Measurements from ENCODE around the gene WDFY2. TPM values are rescaled to one million over a fixed set of nuclear protein-coding genes. Genes with fewer than 3 reads are reported as not detected.
A peak's percentile ranks its signal among the peaks of the same experiment; 100 is the strongest.
"Not testable (repeated sequence)": the region's sequence is repeated elsewhere in the genome, so short reads cannot be mapped to it uniquely, and the experiment has no call there.

Gene WDFY2
- total RNA-seq (3.4 TPM), polyA plus RNA-seq (7.4 TPM)
- long read RNA-seq, donor 1, full-length matches to known transcripts, result 1 of 1 reads
- long read RNA-seq, donor 1, partial matches to known transcripts, result 0 of 1 reads
- long read RNA-seq, donor 1, other reads (novel, unspliced or antisense), result 0 of 1 reads
- long read RNA-seq, donor 2, result 0 reads
- long read RNA-seq, donor 3, full-length matches to known transcripts, result 5 of 5 reads
- long read RNA-seq, donor 3, partial matches to known transcripts, result 0 of 5 reads
- long read RNA-seq, donor 3, other reads (novel, unspliced or antisense), result 0 of 5 reads
- long read RNA-seq, donor 4, result 0 reads
- long read RNA-seq, donor 5, full-length matches to known transcripts, result 8 of 13 reads
- long read RNA-seq, donor 5, partial matches to known transcripts, result 5 of 13 reads
- long read RNA-seq, donor 5, other reads (novel, unspliced or antisense), result 0 of 13 reads
- long read RNA-seq, donor 6, full-length matches to known transcripts, result 7 of 7 reads
- long read RNA-seq, donor 6, partial matches to known transcripts, result 0 of 7 reads
- long read RNA-seq, donor 6, other reads (novel, unspliced or antisense), result 0 of 7 reads
- long read RNA-seq, donor 7, full-length matches to known transcripts, result 6 of 6 reads
- long read RNA-seq, donor 7, partial matches to known transcripts, result 0 of 6 reads
- long read RNA-seq, donor 7, other reads (novel, unspliced or antisense), result 0 of 6 reads
- long read RNA-seq, donor 8, full-length matches to known transcripts, result 1 of 1 reads
- long read RNA-seq, donor 8, partial matches to known transcripts, result 0 of 1 reads
- long read RNA-seq, donor 8, other reads (novel, unspliced or antisense), result 0 of 1 reads
- long read RNA-seq, donor 9, full-length matches to known transcripts, result 2 of 2 reads
- long read RNA-seq, donor 9, partial matches to known transcripts, result 0 of 2 reads
- long read RNA-seq, donor 9, other reads (novel, unspliced or antisense), result 0 of 2 reads
- long read RNA-seq, donor 10, result 0 reads

GRCh38 chr13:51583875-51584730 lies at the start of gene WDFY2:
Gene WDFY2, plus strand, starts transcription at chr13:51584462. Its CDS starts 226 bp downstream, at chr13:51584688.
- under 1% methylated on average over 81 of the region's 81 CpGs for WGBS
- Histone ChIP-seq H3K27me3 (ENCODE audit: control insufficient read depth in 2 of 2, insufficient read depth in 1 of 2, low read length in 1 of 2) (no peaks in the 10 kb centered on the region), H3K36me3 (ENCODE audit: control insufficient read depth in 2 of 2, insufficient read depth in 2 of 2, low read length in 1 of 2) (no peaks in the 10 kb centered on the region), H3K9me3 (ENCODE audit: control insufficient read depth in 2 of 2, insufficient read depth in 1 of 2, low read length in 1 of 2) (peaks cover 0 to 3% of the 10 kb centered on the region in 2 donors), H3K4me3 (ENCODE audit: low read length in 2 of 2) (peak within 1 kb of the TSS; percentile 91 to 92), H3K4me1 (ENCODE audit: control insufficient read depth in 2 of 2, insufficient read depth in 2 of 2, low read length in 2 of 2) (peaks cover 10 to 19% of the 10 kb centered on the region in 2 donors), H3K27ac (ENCODE audit: low read depth in 1 of 2, low read length in 1 of 2) (peak within 1 kb of the TSS; percentile 81 to 95)
- DNase-seq (ENCODE audit: low read depth in 6 of 9, low spot score in 9 of 9), result peak; percentile 98 to 100 (median 99)

- 89% methylated on average over 9 of the region's 9 CpGs for WGBS
- peak overlapping the region in 1 of 2 donors; percentile 42 for H3K27ac ChIP-seq (ENCODE audit: low read depth in 1 of 2, low read length in 1 of 2)
These were observed 45.6 kb upstream of the WDFY2 start for GRCh38 chr13:51538591-51539179.

GRCh38 chr13:51539887-51540286 lies 44.4 kb upstream of the WDFY2 start:
- no peak overlapping the region for H3K27ac ChIP-seq (ENCODE audit: low read depth in 1 of 2, low read length in 1 of 2)
- H3K27me3 ChIP-seq (ENCODE audit: control insufficient read depth in 2 of 2, insufficient read depth in 1 of 2, low read length in 1 of 2), result no peaks in the 10 kb centered on the region
- H3K4me3 ChIP-seq (ENCODE audit: low read length in 2 of 2), result no peak overlapping the region
- no peaks in the 10 kb centered on the region for H3K36me3 ChIP-seq (ENCODE audit: control insufficient read depth in 2 of 2, insufficient read depth in 2 of 2, low read length in 1 of 2)
- no peak for DNase-seq (ENCODE audit: low read depth in 6 of 9, low spot score in 9 of 9)
- WGBS, result 80% methylated on average over 2 of the region's 2 CpGs
- H3K4me1 ChIP-seq (ENCODE audit: control insufficient read depth in 2 of 2, insufficient read depth in 2 of 2, low read length in 2 of 2), result peaks cover 0 to 2% of the 10 kb centered on the region in 2 donors
- H3K9me3 ChIP-seq (ENCODE audit: control insufficient read depth in 2 of 2, insufficient read depth in 1 of 2, low read length in 1 of 2), result no peaks in the 10 kb centered on the region

More at GRCh38 chr13:51538591-51539179, 45.6 kb upstream of the WDFY2 start:
- Histone ChIP-seq H3K36me3 (ENCODE audit: control insufficient read depth in 2 of 2, insufficient read depth in 2 of 2, low read length in 1 of 2) (no peaks in the 10 kb centered on the region), H3K27me3 (ENCODE audit: control insufficient read depth in 2 of 2, insufficient read depth in 1 of 2, low read length in 1 of 2) (no peaks in the 10 kb centered on the region), H3K4me1 (ENCODE audit: control insufficient read depth in 2 of 2, insufficient read depth in 2 of 2, low read length in 2 of 2) (peaks cover 0 to 6% of the 10 kb centered on the region in 2 donors), H3K4me3 (ENCODE audit: low read length in 2 of 2) (no peak overlapping the region), H3K9me3 (ENCODE audit: control insufficient read depth in 2 of 2, insufficient read depth in 1 of 2, low read length in 1 of 2) (no peaks in the 10 kb centered on the region)
- no peak for DNase-seq (ENCODE audit: low read depth in 6 of 9, low spot score in 9 of 9)

GRCh38 chr13:51541037-51541436 lies 43.2 kb upstream of the WDFY2 start:
- H3K36me3 ChIP-seq (ENCODE audit: control insufficient read depth in 2 of 2, insufficient read depth in 2 of 2, low read length in 1 of 2), result no peaks in the 10 kb centered on the region
- no peak for DNase-seq (ENCODE audit: low read depth in 6 of 9, low spot score in 9 of 9)
- no peaks in the 10 kb centered on the region for H3K9me3 ChIP-seq (ENCODE audit: control insufficient read depth in 2 of 2, insufficient read depth in 1 of 2, low read length in 1 of 2)
- H3K4me1 ChIP-seq (ENCODE audit: control insufficient read depth in 2 of 2, insufficient read depth in 2 of 2, low read length in 2 of 2), result peaks cover 0 to 2% of the 10 kb centered on the region in 2 donors
- no peak overlapping the region for H3K27ac ChIP-seq (ENCODE audit: low read depth in 1 of 2, low read length in 1 of 2)
- no peaks in the 10 kb centered on the region for H3K27me3 ChIP-seq (ENCODE audit: control insufficient read depth in 2 of 2, insufficient read depth in 1 of 2, low read length in 1 of 2)
- 97% methylated on average over 3 of the region's 3 CpGs for WGBS
- no peak overlapping the region for H3K4me3 ChIP-seq (ENCODE audit: low read length in 2 of 2)

- H3K4me3 ChIP-seq (ENCODE audit: low read length in 2 of 2), result no peak overlapping the region
These were observed 42.4 kb upstream of the WDFY2 start for GRCh38 chr13:51541809-51542258.

GRCh38 chr13:51542346-51543242 lies 41.7 kb upstream of the WDFY2 start:
- no peaks in the 10 kb centered on the region for H3K27me3 ChIP-seq (ENCODE audit: control insufficient read depth in 2 of 2, insufficient read depth in 1 of 2, low read length in 1 of 2)
- peaks cover 0 to 2% of the 10 kb centered on the region in 2 donors for H3K4me1 ChIP-seq (ENCODE audit: control insufficient read depth in 2 of 2, insufficient read depth in 2 of 2, low read length in 2 of 2)
- no peak overlapping the region for H3K4me3 ChIP-seq (ENCODE audit: low read length in 2 of 2)
- no peaks in the 10 kb centered on the region for H3K9me3 ChIP-seq (ENCODE audit: control insufficient read depth in 2 of 2, insufficient read depth in 1 of 2, low read length in 1 of 2)
- no peak for DNase-seq (ENCODE audit: low read depth in 6 of 9, low spot score in 9 of 9)
- H3K27ac ChIP-seq (ENCODE audit: low read depth in 1 of 2, low read length in 1 of 2), result no peak overlapping the region
- H3K36me3 ChIP-seq (ENCODE audit: control insufficient read depth in 2 of 2, insufficient read depth in 2 of 2, low read length in 1 of 2), result no peaks in the 10 kb centered on the region
- 88% methylated on average over 9 of the region's 9 CpGs for WGBS

More at GRCh38 chr13:51541809-51542258, 42.4 kb upstream of the WDFY2 start:
- Histone ChIP-seq H3K36me3 (ENCODE audit: control insufficient read depth in 2 of 2, insufficient read depth in 2 of 2, low read length in 1 of 2) (no peaks in the 10 kb centered on the region), H3K27ac (ENCODE audit: low read depth in 1 of 2, low read length in 1 of 2) (no peak overlapping the region), H3K27me3 (ENCODE audit: control insufficient read depth in 2 of 2, insufficient read depth in 1 of 2, low read length in 1 of 2) (no peaks in the 10 kb centered on the region), H3K4me1 (ENCODE audit: control insufficient read depth in 2 of 2, insufficient read depth in 2 of 2, low read length in 2 of 2) (peaks cover 0 to 2% of the 10 kb centered on the region in 2 donors), H3K9me3 (ENCODE audit: control insufficient read depth in 2 of 2, insufficient read depth in 1 of 2, low read length in 1 of 2) (no peaks in the 10 kb centered on the region)
- 86% methylated on average over 6 of the region's 6 CpGs for WGBS
- no peak for DNase-seq (ENCODE audit: low read depth in 6 of 9, low spot score in 9 of 9)

- H3K9me3 ChIP-seq (ENCODE audit: control insufficient read depth in 2 of 2, insufficient read depth in 1 of 2, low read length in 1 of 2); H3K4me3 ChIP-seq (ENCODE audit: low read length in 2 of 2); H3K27me3 ChIP-seq (ENCODE audit: control insufficient read depth in 2 of 2, insufficient read depth in 1 of 2, low read length in 1 of 2); DNase-seq (ENCODE audit: low read depth in 6 of 9, low spot score in 9 of 9); H3K27ac ChIP-seq (ENCODE audit: low read depth in 1 of 2, low read length in 1 of 2); H3K4me1 ChIP-seq (ENCODE audit: control insufficient read depth in 2 of 2, insufficient read depth in 2 of 2, low read length in 2 of 2); H3K36me3 ChIP-seq (ENCODE audit: control insufficient read depth in 2 of 2, insufficient read depth in 2 of 2, low read length in 1 of 2): not testable (repeated sequence)
- 96% methylated on average over 3 of the region's 3 CpGs for WGBS
These were observed 38.8 kb upstream of the WDFY2 start for GRCh38 chr13:51545446-51545845.

Measured in thymus (tissue), 14 donors.